Aorta (tissue), 5 donors: ENCODE measurements around the gene PTPN21. TPM values are rescaled to one million over a fixed set of nuclear protein-coding genes. Genes with fewer than 3 reads are reported as not detected.
A peak's percentile ranks its signal among the peaks of the same experiment; 100 is the strongest.

Source experiments
- ATAC-seq: fragments of 200-7000 bp; cut with Tn5 transposase; one replicate; pipeline ENCODE4 v1.9.1; 2022; ENCODE audit warnings: moderate library complexity; ENCODE audit not compliant: low FRiP score
- DNase-seq, 2 donors: peaks; one replicate each; pipeline ENCODE4 v3.0.0-alpha.2; 2020
- H3K27ac ChIP-seq, 2 donors: one replicate each; pipeline ENCODE4 v1.5.1; 2013; ENCODE audit warnings: low read length in 2 of 2, mild to moderate bottlenecking in 2 of 2, moderate library complexity in 2 of 2, control low read depth in 1 of 2, inconsistent platforms in 1 of 2, low read depth in 1 of 2
- H3K27me3 ChIP-seq, 2 donors: one replicate each; pipeline ENCODE4 v1.6.1; 2013; ENCODE audit warnings: control low read depth in 1 of 2, low read length in 1 of 2, mild to moderate bottlenecking in 1 of 2, moderate library complexity in 1 of 2; ENCODE audit not compliant: insufficient read depth in 2 of 2, control insufficient read depth in 1 of 2
- H3K36me3 ChIP-seq, 2 donors: one replicate each; pipeline ENCODE4 v1.6.1; 2013; ENCODE audit warnings: control low read depth in 1 of 2, low read length in 1 of 2, mild to moderate bottlenecking in 1 of 2; ENCODE audit not compliant: insufficient read depth in 2 of 2, control insufficient read depth in 1 of 2
- H3K4me1 ChIP-seq, 2 donors: one replicate each; pipeline ENCODE4 v1.6.1; 2013; ENCODE audit warnings: low read length in 2 of 2, control low read depth in 1 of 2, mild to moderate bottlenecking in 1 of 2, moderate library complexity in 1 of 2; ENCODE audit not compliant: insufficient read depth in 2 of 2, control insufficient read depth in 1 of 2
- H3K4me3 ChIP-seq, 2 donors: one replicate each; pipeline ENCODE4 v1.5.1; 2013; ENCODE audit warnings: low read length in 2 of 2, control low read depth in 1 of 2, mild to moderate bottlenecking in 1 of 2
- H3K9me3 ChIP-seq: one replicate; pipeline ENCODE4 v1.6.1; 2013; ENCODE audit warnings: mild to moderate bottlenecking, low read length; ENCODE audit not compliant: control insufficient read depth
- WGBS, 2 donors: extraction: QIAGEN DNeasy Blood & Tissue Kit; methylation state at CpG; one replicate each; pipeline ENCODE4 v1.1.7; 2013; 5-methylcytosine and 5-hydroxymethylcytosine counted together
- intact Hi-C, 2 donors: fragments of 100-400 bp; cut with DNase I; formaldehyde crosslinking; loops; one replicate each; pipeline versions ENCODE4 v1.14.2 to v1.15.0; 2022
- polyA plus RNA-seq, 2 donors: library from polyadenylated mRNA; stranded (reverse); fragments of 200-250 nt; gene quantifications; one replicate each; pipeline ENCODE4 v1.2.3, GENCODE V29; 2013
- total RNA-seq, 2 donors: library from RNA; stranded (reverse); fragmentation: NEBNext Ultra II Directional; extraction: Animal tissue kit (Norgen Biotek cat#: 25700); gene quantifications; one replicate each; pipeline ENCODE4 v1.2.1, GENCODE V29; 2021
- donor health status: healthy with polysubstance abuse.
- donor health status: Bipolar disorder and iron deficiency.
- donor health status: DM: no; HTN: no; CAD: no.
- donor health status: DM: no; HTN: no; CAD: no.
- donor health status: DM: yes; HTN: yes; CAD: no.

PTPN21 gene
- total and polyA plus RNA-seq, 4 donors: 15.6 to 53.7 (median 36.1) TPM

GRCh38 chr14:88562532-88562830 is 7.7 kb upstream of the PTPN21 start:
- no peaks in the 10 kb centered on the region for H3K36me3 ChIP-seq
- H3K9me3 ChIP-seq: no peaks in the 10 kb centered on the region
- WGBS, 2 donors: 25 to 26% methylated on average over 5 of the region's 5 CpGs
- DNase-seq (no peak), ATAC-seq (no peak)
- H3K27ac ChIP-seq: no peak overlapping the region
- H3K4me3 ChIP-seq: peak overlapping the region in 1 of 2 donors; percentile 86
- no peaks in the 10 kb centered on the region for H3K27me3 ChIP-seq
- H3K4me1 ChIP-seq: peaks cover 0 to 2% of the 10 kb centered on the region in 2 donors
- intact Hi-C loops: loop anchor here in 1 of 2 donors (5.0 kb wide), 1 partner anchor 70 kb away; no protein-coding TSS in a partner anchor

GRCh38 chr14:88559852-88560251 is 5.0 kb upstream of the PTPN21 start:
- no peaks in the 10 kb centered on the region for H3K9me3 ChIP-seq
- WGBS, 2 donors: 7 to 11% methylated on average over 1 of the region's 1 CpG
- DNase-seq: no peak
- H3K4me1 ChIP-seq: peaks cover 0 to 2% of the 10 kb centered on the region in 2 donors
- intact Hi-C loops: loop anchor here in 1 of 2 donors (5.0 kb wide), 1 partner anchor 68 kb away; no protein-coding TSS in a partner anchor
- H3K4me3 ChIP-seq: no peak overlapping the region
- no peak overlapping the region for H3K27ac ChIP-seq
- H3K36me3 ChIP-seq: no peaks in the 10 kb centered on the region
- H3K27me3 ChIP-seq: no peaks in the 10 kb centered on the region
- ATAC-seq: no peak

GRCh38 chr14:88556581-88556980 is 1.8 kb upstream of the PTPN21 start:
- intact Hi-C loops: no loop called here
- ATAC-seq (no peak), DNase-seq (no peak)
- Histone ChIP-seq H3K27ac (no peak overlapping the region), H3K9me3 (no peaks in the 10 kb centered on the region), H3K4me3 (no peak overlapping the region), H3K4me1 (no peaks in the 10 kb centered on the region), H3K36me3 (no peaks in the 10 kb centered on the region), H3K27me3 (no peaks in the 10 kb centered on the region)
- WGBS, 2 donors: 55 to 65% methylated on average over 3 of the region's 3 CpGs

- WGBS, 2 donors: 1% methylated on average over 19 of the region's 19 CpGs
- Histone ChIP-seq H3K9me3 (no peaks in the 10 kb centered on the region), H3K4me1 (peaks cover 0 to 4% of the 10 kb centered on the region in 2 donors), H3K27me3 (no peaks in the 10 kb centered on the region), H3K27ac (peak overlapping the region; percentile 90 to 99), H3K4me3 (peak overlapping the region; percentile 100), H3K36me3 (no peaks in the 10 kb centered on the region)
- DNase-seq (no peak), ATAC-seq (no peak)
- intact Hi-C loops: loop anchor here (2.0 to 5.0 kb wide), 2 partner anchors 61 to 278 kb away; no protein-coding TSS in a partner anchor
Measured at GRCh38 chr14:88553886-88554456, 836 bp downstream of the PTPN21 start.

GRCh38 chr14:88552876-88553275 is 1.9 kb downstream of the PTPN21 start:
- H3K9me3 ChIP-seq: no peaks in the 10 kb centered on the region
- intact Hi-C loops: loop anchor here (2.0 to 5.0 kb wide), 2 partner anchors 60 to 279 kb away; no protein-coding TSS in a partner anchor
- ATAC-seq (no peak), DNase-seq (no peak)
- H3K4me1 ChIP-seq: peaks cover 0 to 4% of the 10 kb centered on the region in 2 donors
- no peak overlapping the region for H3K4me3 ChIP-seq
- 73% methylated on average over 2 of the region's 2 CpGs for WGBS, 2 donors
- H3K36me3 ChIP-seq: peaks cover 0 to 4% of the 10 kb centered on the region in 2 donors
- H3K27me3 ChIP-seq: no peaks in the 10 kb centered on the region
- H3K27ac ChIP-seq: no peak overlapping the region

GRCh38 chr14:88551980-88552431 is 2.8 kb downstream of the PTPN21 start:
- 1% methylated on average over 23 of the region's 23 CpGs for WGBS, 2 donors

GRCh38 chr14:88551094-88551870 is 3.5 kb downstream of the PTPN21 start:
- WGBS, 2 donors: 5 to 6% methylated on average over 50 of the region's 50 CpGs
- no peaks in the 10 kb centered on the region for H3K27me3 ChIP-seq
- ATAC-seq (peak; percentile 92), DNase-seq (peak; percentile 84 to 92)
- no peaks in the 10 kb centered on the region for H3K9me3 ChIP-seq
- H3K36me3 ChIP-seq: peaks cover 0 to 4% of the 10 kb centered on the region in 2 donors
- H3K4me3 ChIP-seq: peak overlapping the region; percentile 43 to 55
- intact Hi-C loops: loop anchor here in 1 of 2 donors (5.0 kb wide), 1 partner anchor 281 kb away; no protein-coding TSS in a partner anchor
- H3K4me1 ChIP-seq: peaks cover 0 to 4% of the 10 kb centered on the region in 2 donors
- no peak overlapping the region for H3K27ac ChIP-seq

More at GRCh38 chr14:88551980-88552431, 2.8 kb downstream of the PTPN21 start:
- peak overlapping the region; percentile 5 to 55 for H3K4me3 ChIP-seq
- peak; percentile 45 for ATAC-seq
- H3K36me3 ChIP-seq: peaks cover 0 to 4% of the 10 kb centered on the region in 2 donors
- peaks cover 0 to 4% of the 10 kb centered on the region in 2 donors for H3K4me1 ChIP-seq
- no peaks in the 10 kb centered on the region for H3K27me3 ChIP-seq
- no peak for DNase-seq
- intact Hi-C loops: loop anchor here (2.0 to 5.0 kb wide), 2 partner anchors 59 to 280 kb away; no protein-coding TSS in a partner anchor
- no peaks in the 10 kb centered on the region for H3K9me3 ChIP-seq
- peak overlapping the region; percentile 12 to 15 for H3K27ac ChIP-seq

- Histone ChIP-seq H3K27ac (no peak overlapping the region), H3K9me3 (no peaks in the 10 kb centered on the region), H3K4me1 (peaks cover 0 to 4% of the 10 kb centered on the region in 2 donors), H3K36me3 (peaks cover 0 to 4% of the 10 kb centered on the region in 2 donors), H3K4me3 (no peak overlapping the region), H3K27me3 (no peaks in the 10 kb centered on the region)
- no peak for DNase-seq
- intact Hi-C loops: loop anchor here in 1 of 2 donors (5.0 kb wide), 1 partner anchor 282 kb away; no protein-coding TSS in a partner anchor
- 95 to 96% methylated on average over 15 of the region's 15 CpGs for WGBS, 2 donors
- no peak for ATAC-seq
Measured at GRCh38 chr14:88550078-88550477, 4.7 kb downstream of the PTPN21 start.
